ENCODE results near the gene KLC1. TPM values are rescaled to one million over a fixed set of nuclear protein-coding genes. Genes with fewer than 3 reads are reported as not detected.

Gene KLC1
- total RNA-seq, 1 experiment from 2014 or later = 306 TPM

DNA sequence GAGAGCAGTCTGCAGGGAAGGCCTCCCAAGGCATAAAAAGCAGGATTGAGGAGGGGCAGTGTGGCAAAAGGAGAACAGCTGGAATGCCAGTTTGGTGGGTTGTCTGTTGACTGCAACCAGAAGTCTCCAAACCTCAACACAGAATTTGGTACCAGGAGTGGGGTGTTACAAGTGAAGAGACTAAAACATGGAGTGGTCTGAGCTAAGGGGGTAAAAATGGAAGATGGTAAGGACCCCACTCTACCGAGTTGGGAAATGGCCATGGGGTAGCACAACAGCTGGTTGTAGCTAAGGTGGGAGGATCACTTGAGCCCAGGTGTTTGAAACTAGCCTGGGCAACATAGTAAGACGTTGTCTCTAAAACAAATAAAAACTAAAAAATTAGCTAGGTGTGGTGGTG, 17.8 kb upstream of the KLC1 start:
- POLR2A ChIA-PET (ENCODE audit: unreplicated experiment) = no interaction called here
- no peak overlapping the region for H3K27ac ChIP-seq (ENCODE audit: low read length)
- H3K9me2 ChIP-seq (replicated peaks; ENCODE audit: low read length) = no peaks in the 10 kb centered on the region
- H3K4me1 ChIP-seq (ENCODE audit: insufficient read depth, low read length) = peaks cover 13% of the 10 kb centered on the region
- no peak for ATAC-seq
- TF ChIP-seq, protein P1, sequence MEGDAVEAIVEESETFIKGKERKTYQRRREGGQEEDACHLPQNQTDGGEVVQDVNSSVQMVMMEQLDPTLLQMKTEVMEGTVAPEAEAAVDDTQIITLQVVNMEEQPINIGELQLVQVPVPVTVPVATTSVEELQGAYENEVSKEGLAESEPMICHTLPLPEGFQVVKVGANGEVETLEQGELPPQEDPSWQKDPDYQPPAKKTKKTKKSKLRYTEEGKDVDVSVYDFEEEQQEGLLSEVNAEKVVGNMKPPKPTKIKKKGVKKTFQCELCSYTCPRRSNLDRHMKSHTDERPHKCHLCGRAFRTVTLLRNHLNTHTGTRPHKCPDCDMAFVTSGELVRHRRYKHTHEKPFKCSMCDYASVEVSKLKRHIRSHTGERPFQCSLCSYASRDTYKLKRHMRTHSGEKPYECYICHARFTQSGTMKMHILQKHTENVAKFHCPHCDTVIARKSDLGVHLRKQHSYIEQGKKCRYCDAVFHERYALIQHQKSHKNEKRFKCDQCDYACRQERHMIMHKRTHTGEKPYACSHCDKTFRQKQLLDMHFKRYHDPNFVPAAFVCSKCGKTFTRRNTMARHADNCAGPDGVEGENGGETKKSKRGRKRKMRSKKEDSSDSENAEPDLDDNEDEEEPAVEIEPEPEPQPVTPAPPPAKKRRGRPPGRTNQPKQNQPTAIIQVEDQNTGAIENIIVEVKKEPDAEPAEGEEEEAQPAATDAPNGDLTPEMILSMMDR (conservative IDR thresholded peaks at IDR 0.05; ENCODE audit: low read depth, low read length) = no peak
- TF ChIP-seq EZH2phosphoT487 (IDR thresholded peaks at IDR 0.05; ENCODE audit: borderline replicate concordance, low read length) = no peak
- no peak for TF ChIP-seq EZH2 (IDR thresholded peaks at IDR 0.05; ENCODE audit: low read length, unreplicated experiment)
- no peak overlapping the region for H3K9ac ChIP-seq (ENCODE audit: low read length)
- no peaks in the 10 kb centered on the region for H4K20me1 ChIP-seq (ENCODE audit: low read length)
- peaks cover 4% of the 10 kb centered on the region; the same call in 1 of the 2 replicates for H3K9me3 ChIP-seq (ENCODE audit: low read length)
- no peaks in the 10 kb centered on the region for H3K79me2 ChIP-seq (ENCODE audit: low read length)
- CTCF ChIA-PET = no interaction called here
- no peak overlapping the region for H3K4me3 ChIP-seq (ENCODE audit: low read length)
- H2AFZ ChIP-seq (ENCODE audit: low read length) = no peak overlapping the region
- no peak for DNase-seq
- no peaks in the 10 kb centered on the region for H3K36me3 ChIP-seq (ENCODE audit: low read depth, low read length)
- no TSS peak for BruUV-seq (replicated peaks)
- H3F3A ChIP-seq (ENCODE audit: low read length, unreplicated experiment) = no peaks in the 10 kb centered on the region
- H3K4me2 ChIP-seq (ENCODE audit: low read length) = no peak overlapping the region
- H3K27me3 ChIP-seq (ENCODE audit: low read length) = no peaks in the 10 kb centered on the region
- intact Hi-C loops (cut with micrococcal nuclease) = no loop called here

DNA sequence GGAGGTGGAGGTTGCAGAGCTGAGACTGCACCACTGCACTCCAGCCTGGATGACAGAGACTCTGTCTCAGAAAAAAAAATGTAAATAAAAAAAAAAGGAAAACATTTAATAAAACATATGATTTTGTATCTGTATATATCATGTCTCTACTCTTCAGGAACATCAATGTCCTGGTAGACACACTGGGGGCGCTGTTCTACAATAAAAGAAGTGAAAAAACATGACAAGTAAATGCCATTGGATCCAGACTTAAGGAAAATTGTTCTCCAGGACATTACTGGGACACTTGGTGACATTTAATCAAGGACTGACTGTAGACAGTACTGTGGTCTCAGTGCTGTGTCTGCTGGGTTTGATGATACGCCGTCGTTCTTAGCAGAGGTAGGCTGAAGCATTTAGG, 15.5 kb upstream of the KLC1 start:
- POLR2A ChIA-PET (ENCODE audit: unreplicated experiment) = no interaction called here
- no peak for TF ChIP-seq EZH2 (IDR thresholded peaks at IDR 0.05; ENCODE audit: low read length, unreplicated experiment)
- TF ChIP-seq, protein P1 (conservative IDR thresholded peaks at IDR 0.05; ENCODE audit: low read depth, low read length) = no peak
- TF ChIP-seq EZH2phosphoT487 (IDR thresholded peaks at IDR 0.05; ENCODE audit: borderline replicate concordance, low read length) = no peak
- no peak overlapping the region for H2AFZ ChIP-seq (ENCODE audit: low read length)
- CTCF ChIA-PET = no interaction called here
- no peak overlapping the region for H3K9ac ChIP-seq (ENCODE audit: low read length)
- H4K20me1 ChIP-seq (ENCODE audit: low read length) = no peaks in the 10 kb centered on the region
- intact Hi-C loops (cut with micrococcal nuclease) = no loop called here
- H3K36me3 ChIP-seq (ENCODE audit: low read depth, low read length) = no peaks in the 10 kb centered on the region
- no peaks in the 10 kb centered on the region for H3K9me2 ChIP-seq (replicated peaks; ENCODE audit: low read length)
- H3K4me3 ChIP-seq (ENCODE audit: low read length) = no peak overlapping the region
- no peak overlapping the region for H3K4me2 ChIP-seq (ENCODE audit: low read length)
- peaks cover 4% of the 10 kb centered on the region; the same call in 1 of the 2 replicates for H3K9me3 ChIP-seq (ENCODE audit: low read length)
- DNase-seq (no peak), ATAC-seq (no peak)
- H3K4me1 ChIP-seq (ENCODE audit: insufficient read depth, low read length) = no peaks in the 10 kb centered on the region
- BruUV-seq (replicated peaks) = no TSS peak
- H3K27me3 ChIP-seq (ENCODE audit: low read length) = no peaks in the 10 kb centered on the region
- H3K27ac ChIP-seq (ENCODE audit: low read length) = no peak overlapping the region
- no peaks in the 10 kb centered on the region for H3K79me2 ChIP-seq (ENCODE audit: low read length)
- H3F3A ChIP-seq (ENCODE audit: low read length, unreplicated experiment) = no peaks in the 10 kb centered on the region

DNA sequence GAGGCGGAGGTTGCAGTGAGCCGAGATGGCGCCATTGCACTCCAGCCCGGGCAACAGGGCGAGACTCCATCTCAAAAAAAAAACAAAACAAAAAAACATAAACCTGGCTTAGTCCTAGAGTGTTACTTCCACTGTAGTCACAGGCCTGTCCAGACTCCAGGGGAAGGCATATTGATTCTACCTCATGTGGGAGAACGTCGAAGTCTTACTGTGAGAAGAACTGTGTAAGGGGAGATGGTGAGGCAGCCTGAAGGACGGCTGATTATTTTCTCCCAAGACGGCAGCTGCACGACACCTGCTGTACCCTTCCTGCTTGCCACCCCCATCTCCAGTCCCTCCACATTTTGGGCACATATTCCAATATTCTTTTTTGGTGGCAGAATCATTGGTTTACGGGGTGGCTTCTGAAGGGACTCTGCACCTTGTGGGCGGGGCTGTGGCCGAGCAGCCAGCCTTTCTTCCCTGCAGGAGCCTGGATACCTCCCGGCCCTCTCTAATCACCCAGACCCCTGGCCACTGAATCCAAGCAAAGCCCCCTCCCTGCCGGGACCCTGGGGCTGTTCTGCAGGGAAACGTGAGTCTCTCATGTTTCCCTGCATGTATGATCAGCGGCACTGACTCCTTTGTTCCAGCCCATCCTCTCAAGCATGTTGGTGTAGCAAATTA, 12.2 kb upstream of the KLC1 start:
- Histone ChIP-seq H3F3A (ENCODE audit: low read length, unreplicated experiment) (no peaks in the 10 kb centered on the region), H3K9me3 (ENCODE audit: low read length) (no peaks in the 10 kb centered on the region), H3K4me3 (ENCODE audit: low read length) (no peak overlapping the region), H3K36me3 (ENCODE audit: low read depth, low read length) (no peaks in the 10 kb centered on the region), H3K4me1 (ENCODE audit: insufficient read depth, low read length) (no peaks in the 10 kb centered on the region), H4K20me1 (ENCODE audit: low read length) (no peaks in the 10 kb centered on the region), H3K4me2 (ENCODE audit: low read length) (no peak overlapping the region), H3K79me2 (ENCODE audit: low read length) (no peaks in the 10 kb centered on the region), H3K9ac (ENCODE audit: low read length) (no peak overlapping the region), H3K27ac (ENCODE audit: low read length) (no peak overlapping the region), H3K9me2 (replicated peaks; ENCODE audit: low read length) (no peaks in the 10 kb centered on the region), H2AFZ (ENCODE audit: low read length) (no peak overlapping the region), H3K27me3 (ENCODE audit: low read length) (no peaks in the 10 kb centered on the region)
- ChIA-PET POLR2A (ENCODE audit: unreplicated experiment) (no interaction called here), CTCF (no interaction called here)
- TF ChIP-seq, protein P1 (conservative IDR thresholded peaks at IDR 0.05; ENCODE audit: low read depth, low read length) = no peak
- TF ChIP-seq EZH2phosphoT487 (IDR thresholded peaks at IDR 0.05; ENCODE audit: borderline replicate concordance, low read length) (no peak), EZH2 (IDR thresholded peaks at IDR 0.05; ENCODE audit: low read length, unreplicated experiment) (no peak)
- DNase-seq (no peak), ATAC-seq (no peak)
- no TSS peak for BruUV-seq (replicated peaks)
- intact Hi-C loops (cut with micrococcal nuclease) = no loop called here

All from PC-3 (cell line).